ENCODE data around the gene FGF5.

DNA sequence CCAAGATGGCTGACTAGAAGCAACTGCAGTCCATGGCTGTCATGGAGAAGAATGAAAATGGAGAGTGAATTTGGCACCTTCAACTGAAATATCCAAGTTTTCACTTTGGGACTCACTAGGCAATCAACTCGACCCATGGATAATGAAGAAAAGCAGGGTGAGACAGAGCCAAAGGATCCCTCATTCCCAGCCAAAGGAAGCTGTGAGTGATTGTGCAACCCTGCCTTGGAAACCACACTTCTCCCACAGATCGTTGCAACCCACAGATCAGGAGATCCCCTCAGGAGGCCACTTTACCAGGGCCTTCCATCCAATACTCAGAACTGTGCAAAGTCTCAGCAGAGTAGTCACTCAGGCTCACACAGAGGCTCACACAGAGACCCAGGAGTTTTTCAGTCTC is 73.6 kb downstream of the FGF5 start:
- TF ChIP-seq POLR2A (IDR thresholded peaks at IDR 0.05; ENCODE audit: low read depth, low read length) (no peak), POLR2AphosphoS5 (IDR thresholded peaks at IDR 0.05; ENCODE audit: low read depth, low read length) (no peak), POU2F2 (IDR thresholded peaks at IDR 0.05; ENCODE audit: low read depth, low read length) (no peak), SPI1 (IDR thresholded peaks at IDR 0.05; ENCODE audit: low read depth, low read length) (no peak), PAX5 (IDR thresholded peaks at IDR 0.05; ENCODE audit: insufficient read depth, low read length, severe bottlenecking) (no peak), TAF1 (IDR thresholded peaks at IDR 0.05; ENCODE audit: low read depth, low read length) (no peak)

All from GM12891 (cell line).